Upper lobe of right lung (tissue), 1 donor: ENCODE data around the gene MAB21L4. TPM values are rescaled to one million over a fixed set of nuclear protein-coding genes. Genes with fewer than 3 reads are reported as not detected.
A peak's percentile ranks its signal among the peaks of the same experiment; 100 is the strongest.

Experiments used
- ATAC-seq: fragments of 200-7000 bp; cut with Tn5 transposase; one replicate; pipeline ENCODE4 v1.9.1; 2020; ENCODE audit warnings: mild to moderate bottlenecking, moderate library complexity
- DNase-seq: peaks from one replicate; pipeline ENCODE4 v3.0.0-alpha.2; 2020
- H3K27ac ChIP-seq: fragments of 200-600 bp; one replicate; pipeline ENCODE4 v1.8.0; 2022
- H3K27me3 ChIP-seq: fragments of 200-600 bp; one replicate; pipeline ENCODE4 v1.8.0; 2022; ENCODE audit warnings: mild to moderate bottlenecking
- H3K36me3 ChIP-seq: fragments of 200-600 bp; one replicate; pipeline ENCODE4 v1.8.0; 2022
- H3K4me1 ChIP-seq: fragments of 200-600 bp; one replicate; pipeline ENCODE4 v1.8.0; 2022
- H3K4me3 ChIP-seq: fragments of 200-600 bp; one replicate; pipeline ENCODE4 v1.8.0; 2022; ENCODE audit warnings: mild to moderate bottlenecking
- H3K9me3 ChIP-seq: fragments of 200-600 bp; one replicate; pipeline ENCODE4 v1.8.0; 2022
- intact Hi-C: fragments of 100-400 bp; cut with DNase I; formaldehyde crosslinking; loops from one replicate; pipeline ENCODE4 v1.11.0; 2022
- total RNA-seq: library from RNA; stranded (reverse); fragmentation: NEBNext Ultra II Directional; extraction: Animal tissue kit (Norgen Biotek cat#: 25700); gene quantifications from one replicate; pipeline ENCODE4 v1.2.1, GENCODE V29; 2021
- TF ChIP-seq, protein P1 (sequence below): fragments of 200-600 bp; IDR thresholded peaks from one replicate; pipeline ENCODE4 v1.8.0; 2022; ENCODE audit warnings: antibody characterized with exemption
- donor health status: DM: no; HTN: yes; CAD: no; lungs with severe emphysema.

MAB21L4 gene
- total RNA-seq, 1 donor from 2014 or later = 22.2 TPM

DNA sequence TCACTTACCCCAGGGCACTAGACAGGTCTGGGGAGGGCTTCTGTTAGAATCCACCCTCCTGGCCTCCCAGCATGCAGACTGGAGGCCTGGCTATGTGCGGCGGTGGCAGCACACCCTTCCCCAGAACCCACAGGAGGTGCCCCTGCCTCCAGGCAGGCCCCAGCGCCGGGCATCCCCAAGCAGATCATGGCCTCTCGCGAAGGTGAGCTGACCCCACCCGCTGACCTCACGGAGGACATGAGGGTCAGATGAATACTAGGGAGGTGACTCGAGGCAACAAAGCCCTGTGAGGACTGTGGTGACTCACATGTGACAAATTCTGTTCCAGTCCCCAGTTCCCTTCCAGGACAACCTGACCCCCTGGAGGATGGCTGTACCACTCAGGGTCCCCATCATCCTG is 1.9 kb downstream of the MAB21L4 start:
- ATAC-seq = no peak
- TF ChIP-seq, protein P1, sequence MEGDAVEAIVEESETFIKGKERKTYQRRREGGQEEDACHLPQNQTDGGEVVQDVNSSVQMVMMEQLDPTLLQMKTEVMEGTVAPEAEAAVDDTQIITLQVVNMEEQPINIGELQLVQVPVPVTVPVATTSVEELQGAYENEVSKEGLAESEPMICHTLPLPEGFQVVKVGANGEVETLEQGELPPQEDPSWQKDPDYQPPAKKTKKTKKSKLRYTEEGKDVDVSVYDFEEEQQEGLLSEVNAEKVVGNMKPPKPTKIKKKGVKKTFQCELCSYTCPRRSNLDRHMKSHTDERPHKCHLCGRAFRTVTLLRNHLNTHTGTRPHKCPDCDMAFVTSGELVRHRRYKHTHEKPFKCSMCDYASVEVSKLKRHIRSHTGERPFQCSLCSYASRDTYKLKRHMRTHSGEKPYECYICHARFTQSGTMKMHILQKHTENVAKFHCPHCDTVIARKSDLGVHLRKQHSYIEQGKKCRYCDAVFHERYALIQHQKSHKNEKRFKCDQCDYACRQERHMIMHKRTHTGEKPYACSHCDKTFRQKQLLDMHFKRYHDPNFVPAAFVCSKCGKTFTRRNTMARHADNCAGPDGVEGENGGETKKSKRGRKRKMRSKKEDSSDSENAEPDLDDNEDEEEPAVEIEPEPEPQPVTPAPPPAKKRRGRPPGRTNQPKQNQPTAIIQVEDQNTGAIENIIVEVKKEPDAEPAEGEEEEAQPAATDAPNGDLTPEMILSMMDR = no peak
- Histone ChIP-seq H3K4me1 (peaks cover 8% of the 10 kb centered on the region), H3K27me3 (no peaks in the 10 kb centered on the region), H3K4me3 (peak overlapping the region; percentile 6), H3K9me3 (no peaks in the 10 kb centered on the region), H3K36me3 (no peaks in the 10 kb centered on the region), H3K27ac (no peak overlapping the region)
- intact Hi-C loops = no loop called here
- DNase-seq = no peak

DNA sequence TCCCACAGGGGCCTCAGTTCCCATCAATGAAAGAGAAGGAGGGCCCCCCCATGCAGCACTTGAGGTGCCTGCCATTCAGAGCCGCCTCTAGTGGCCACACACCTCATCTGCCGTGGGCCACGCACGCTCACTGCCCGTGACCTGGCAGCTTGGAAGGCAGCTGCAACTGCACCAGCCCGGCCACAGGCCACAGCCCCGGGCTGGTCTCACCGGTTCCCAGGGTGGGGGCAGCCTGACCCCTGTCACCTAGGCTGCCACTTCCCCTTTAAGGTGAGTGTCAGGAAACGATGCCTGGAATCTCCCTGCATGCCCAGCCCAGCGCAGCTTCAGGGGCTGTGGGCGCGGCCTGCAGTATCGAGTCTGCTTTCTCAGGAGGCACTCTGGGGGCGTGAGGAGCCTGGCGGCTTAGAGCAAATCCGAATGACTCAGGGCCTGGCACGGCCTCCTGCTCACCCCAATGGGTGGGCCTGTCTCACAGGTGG is 2.6 kb downstream of the MAB21L4 start:
- no peak overlapping the region for H3K27ac ChIP-seq
- H3K4me1 ChIP-seq = peaks cover 8% of the 10 kb centered on the region
- no peaks in the 10 kb centered on the region for H3K27me3 ChIP-seq
- TF ChIP-seq, protein P1 = no peak
- peak; percentile 5 for ATAC-seq
- H3K36me3 ChIP-seq = no peaks in the 10 kb centered on the region
- H3K4me3 ChIP-seq = peak overlapping the region; percentile 6
- no peak for DNase-seq
- intact Hi-C loops = no loop called here
- H3K9me3 ChIP-seq = no peaks in the 10 kb centered on the region

DNA sequence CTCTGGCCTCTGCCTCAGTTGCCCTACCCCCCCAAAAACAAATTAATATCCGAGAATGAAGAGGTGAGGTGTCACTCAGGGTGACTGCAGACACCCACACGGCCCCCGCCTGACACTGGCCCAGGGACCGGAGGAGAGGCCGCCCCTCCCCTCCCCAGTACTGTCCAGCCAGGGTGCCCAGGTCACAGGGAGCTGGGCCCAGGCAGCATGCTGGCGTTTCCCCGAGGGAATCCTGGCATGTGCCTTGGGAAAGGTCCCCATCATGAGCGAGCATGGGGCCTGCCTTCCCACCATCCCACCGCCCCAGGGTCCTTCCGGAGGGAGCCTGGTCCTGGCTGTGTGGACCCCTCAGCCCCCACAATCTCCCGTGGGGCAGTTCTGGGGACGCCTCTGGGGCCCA is 3.0 kb downstream of the MAB21L4 start:
- H3K4me3 ChIP-seq = no peak overlapping the region
- intact Hi-C loops = no loop called here
- H3K36me3 ChIP-seq = no peaks in the 10 kb centered on the region
- no peak for ATAC-seq
- H3K4me1 ChIP-seq = peaks cover 6% of the 10 kb centered on the region
- DNase-seq = no peak
- no peaks in the 10 kb centered on the region for H3K27me3 ChIP-seq
- TF ChIP-seq, protein P1 = no peak
- no peak overlapping the region for H3K27ac ChIP-seq
- H3K9me3 ChIP-seq = no peaks in the 10 kb centered on the region

DNA sequence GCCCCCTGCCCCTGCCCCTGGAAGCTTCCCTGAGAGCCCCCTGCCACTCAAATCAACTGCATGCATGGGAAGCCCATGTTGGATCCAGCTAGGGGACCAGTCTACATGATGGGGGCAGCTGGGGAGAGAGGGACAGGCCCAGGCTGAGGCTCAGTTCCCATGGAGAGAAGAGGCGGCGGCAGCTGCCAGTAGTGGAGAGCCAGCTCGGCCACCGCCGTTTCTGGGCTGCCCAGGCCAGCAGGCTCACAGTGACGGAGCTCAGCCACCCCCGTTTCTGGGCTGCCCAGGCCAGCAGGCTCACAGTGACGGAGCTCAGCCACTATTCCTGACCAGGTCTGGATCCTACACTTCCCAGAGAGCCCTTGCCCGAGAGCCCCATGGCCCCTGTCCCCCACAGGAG is 3.6 kb downstream of the MAB21L4 start:
- no peaks in the 10 kb centered on the region for H3K9me3 ChIP-seq
- H3K4me1 ChIP-seq = peaks cover under 1% of the 10 kb centered on the region
- intact Hi-C loops = no loop called here
- H3K27ac ChIP-seq = no peak overlapping the region
- DNase-seq (no peak), ATAC-seq (no peak)
- no peak overlapping the region for H3K4me3 ChIP-seq
- TF ChIP-seq, protein P1 = no peak
- H3K36me3 ChIP-seq = no peaks in the 10 kb centered on the region
- H3K27me3 ChIP-seq = no peaks in the 10 kb centered on the region

DNA sequence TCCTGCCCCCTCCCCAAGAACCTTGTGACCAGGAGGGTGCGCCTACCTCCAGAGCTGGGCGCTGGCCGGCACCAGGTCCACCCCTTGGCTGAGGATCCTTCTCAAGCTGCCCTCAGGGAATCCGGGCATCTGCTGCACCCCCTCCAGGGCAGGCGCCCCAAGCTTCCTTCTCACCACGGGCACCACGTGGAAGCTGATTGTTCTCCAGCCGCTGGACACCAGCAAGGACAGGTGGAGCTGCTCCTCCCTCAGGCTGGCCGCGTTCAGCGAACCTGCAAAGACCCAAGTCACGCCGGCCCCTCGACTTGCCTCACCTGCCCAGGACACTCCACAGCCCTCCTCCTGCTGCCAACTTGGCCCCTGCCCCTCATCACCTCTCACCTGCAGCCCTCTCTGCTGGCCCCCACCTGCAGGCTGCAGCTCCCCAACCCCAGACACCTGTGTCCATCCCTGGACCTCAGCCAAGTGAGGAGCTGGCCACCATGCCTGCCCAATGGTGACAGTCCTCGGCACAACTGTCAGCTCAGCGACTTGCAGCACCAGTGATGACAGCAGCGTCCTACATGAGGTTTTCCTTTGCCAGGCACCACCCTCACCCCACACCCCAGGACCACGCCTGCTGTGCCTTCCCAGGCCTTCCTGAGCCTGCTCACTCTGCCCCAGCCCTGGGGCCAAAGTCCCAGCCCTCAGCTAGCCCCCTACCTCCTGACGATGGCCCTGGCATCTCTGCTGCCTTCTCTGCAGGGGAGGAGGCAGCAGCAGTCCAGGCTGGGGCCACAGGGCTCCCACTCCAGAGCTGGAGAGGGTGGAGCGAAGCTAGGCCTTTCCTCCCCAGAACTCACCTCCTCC is 4.2 kb downstream of the MAB21L4 start:
- no peaks in the 10 kb centered on the region for H3K9me3 ChIP-seq
- intact Hi-C loops = no loop called here
- H3K4me3 ChIP-seq = no peak overlapping the region
- H3K4me1 ChIP-seq = no peaks in the 10 kb centered on the region
- TF ChIP-seq, protein P1 = no peak
- DNase-seq (no peak), ATAC-seq (no peak)
- H3K27me3 ChIP-seq = no peaks in the 10 kb centered on the region
- H3K36me3 ChIP-seq = no peaks in the 10 kb centered on the region
- H3K27ac ChIP-seq = no peak overlapping the region
